Head of caudate nucleus (tissue), 42 donors: ENCODE data around the gene LAP3.
A peak's percentile ranks its signal among the peaks of the same experiment; 100 is the strongest.
"Not testable (repeated sequence)": the region's sequence is repeated elsewhere in the genome, so short reads cannot be mapped to it uniquely, and the experiment has no call there.

ENCODE experiments used
- DNase-seq, 42 donors: peaks; one replicate each; pipeline versions ENCODE4 v3.0.0 to v3.0.0-alpha.2; 2020 to 2021; ENCODE audit warnings: mixed read lengths in 7 of 42
- intact Hi-C: fragments of 100-400 bp; cut with DNase I; formaldehyde crosslinking; loops from one replicate; pipeline ENCODE4 v1.15.0; 2022

Gene LAP3

GRCh38 chr4:17558941-17559708 is 17.9 kb upstream of the LAP3 start:
- DNase-seq: no peak
- intact Hi-C loops: loop anchor here (10.0 kb wide), 1 partner anchor 256 kb away; the partner anchor contains the start of genes DCAF16 and NCAPG

- intact Hi-C loops: loop anchor here (10.0 kb wide), 1 partner anchor 255 kb away; the partner anchor contains the start of genes DCAF16 and NCAPG
These were observed 17.3 kb upstream of the LAP3 start for GRCh38 chr4:17559709-17560048.

GRCh38 chr4:17560065-17560673 is 16.8 kb upstream of the LAP3 start:
- no peak for DNase-seq
- intact Hi-C loops: no loop called here

More at GRCh38 chr4:17559709-17560048, 17.3 kb upstream of the LAP3 start:
- DNase-seq: no peak

GRCh38 chr4:17561195-17561909 is 15.6 kb upstream of the LAP3 start:
- intact Hi-C loops: no loop called here

GRCh38 chr4:17562157-17562556 is 14.8 kb upstream of the LAP3 start:
- peak in 4 of 42 donors; percentile 6 to 69 (median 36) for DNase-seq
- intact Hi-C loops: no loop called here

More at GRCh38 chr4:17561195-17561909, 15.6 kb upstream of the LAP3 start:
- DNase-seq: peak in 8 of 42 donors; percentile 12 to 51 (median 37)

- no peak for DNase-seq
- intact Hi-C loops: no loop called here
These were observed 11.2 kb upstream of the LAP3 start for GRCh38 chr4:17565846-17566245.

GRCh38 chr4:17567271-17567670 is 9.7 kb upstream of the LAP3 start:
- DNase-seq: no peak
- intact Hi-C loops: no loop called here

GRCh38 chr4:17574206-17574605 is 2.8 kb upstream of the LAP3 start:
- intact Hi-C loops: no loop called here
- no peak for DNase-seq

GRCh38 chr4:17575177-17575576 is 1.8 kb upstream of the LAP3 start:
- intact Hi-C loops: loop anchor here (5.0 kb wide), 1 partner anchor 447 kb away; the partner anchor contains the start of gene LCORL
- DNase-seq: not testable (repeated sequence)

GRCh38 chr4:17577665-17578481 is 875 bp downstream of the LAP3 start:
- intact Hi-C loops: loop anchor here (1.0 to 5.0 kb wide), 3 partner anchors 36 to 444 kb away; partner anchors contain the start of genes LCORL, MED28 and QDPR
- peak in 37 of 42 donors; percentile 7 to 69 (median 44) for DNase-seq

GRCh38 chr4:17578482-17578891 is 1.5 kb downstream of the LAP3 start:
- no peak for DNase-seq
- intact Hi-C loops: loop anchor here (5.0 kb wide), 1 partner anchor 444 kb away; the partner anchor contains the start of gene LCORL

GRCh38 chr4:17580969-17581368 is 4.0 kb downstream of the LAP3 start:
- intact Hi-C loops: no loop called here
- no peak for DNase-seq

GRCh38 chr4:17583276-17583675 is 6.3 kb downstream of the LAP3 start:
- no peak for DNase-seq
- intact Hi-C loops: no loop called here

- intact Hi-C loops: no loop called here
- no peak for DNase-seq
These were observed 6.9 kb downstream of the LAP3 start for GRCh38 chr4:17583941-17584340.

GRCh38 chr4:17584521-17585213 is 7.7 kb downstream of the LAP3 start:
- peak in 5 of 42 donors; percentile 21 to 52 (median 29) for DNase-seq
- intact Hi-C loops: no loop called here

GRCh38 chr4:17587094-17587822 is 10.3 kb downstream of the LAP3 start:
- intact Hi-C loops: no loop called here
- peak in 6 of 42 donors; percentile 21 to 52 (median 41) for DNase-seq

- intact Hi-C loops: no loop called here
- no peak for DNase-seq
These were observed 12.4 kb downstream of the LAP3 start for GRCh38 chr4:17589355-17589754.
